GM23338 (cell line): ENCODE data around the gene NEK8. TPM values are rescaled to one million over a fixed set of nuclear protein-coding genes. Genes with fewer than 3 reads are reported as not detected.

ENCODE experiments used
- ATAC-seq: fragments of 200-7000 bp; cut with Tn5 transposase; 3 replicates; pipeline ENCODE4 v1.9.1; 2020
- DNase-seq: peaks from one replicate; pipeline ENCODE4 v3.0.0-alpha.2; 2015; ENCODE audit warnings: low spot score
- H2AFZ ChIP-seq: fragments of 200-600 bp; sonication (generic); 2 replicates; pipeline ENCODE4 v1.8.0; 2016; ENCODE audit warnings: antibody characterized with exemption, mild to moderate bottlenecking, moderate library complexity
- H3F3A ChIP-seq: fragments of 200-600 bp; sonication (generic); replicated peaks from 2 replicates; pipeline ENCODE4 v1.8.0; 2017; ENCODE audit warnings: antibody characterized with exemption, mixed run types, low read depth
- H3K27ac ChIP-seq: fragments of 200-600 bp; sonication (generic); 2 replicates; pipeline ENCODE4 v1.6.1; 2016; ENCODE audit warnings: low read depth
- H3K27me3 ChIP-seq: fragments of 200-600 bp; sonication (generic); 2 replicates; pipeline ENCODE4 v1.8.0; 2016; ENCODE audit warnings: mild to moderate bottlenecking, mixed run types, moderate library complexity; ENCODE audit not compliant: insufficient read depth
- H3K36me3 ChIP-seq: fragments of 200-600 bp; sonication (generic); 2 replicates; pipeline ENCODE4 v1.8.0; 2016; ENCODE audit warnings: mild to moderate bottlenecking; ENCODE audit not compliant: insufficient read depth
- H3K4me1 ChIP-seq: fragments of 200-600 bp; sonication (generic); 2 replicates; pipeline ENCODE4 v1.8.0; 2016; ENCODE audit warnings: mild to moderate bottlenecking, moderate library complexity; ENCODE audit not compliant: insufficient read depth
- H3K4me2 ChIP-seq: fragments of 200-600 bp; sonication (generic); 2 replicates; pipeline ENCODE4 v1.7.1; 2017; ENCODE audit warnings: mixed run types
- H3K4me3 ChIP-seq: fragments of 200-600 bp; sonication (generic); 2 replicates; pipeline ENCODE4 v1.6.1; 2016; ENCODE audit warnings: mixed run types
- H3K79me2 ChIP-seq: fragments of 200-600 bp; sonication (generic); replicated peaks from 2 replicates; pipeline ENCODE4 v1.8.0; 2017; ENCODE audit warnings: mild to moderate bottlenecking; ENCODE audit not compliant: insufficient read depth
- H3K9me2 ChIP-seq: fragments of 200-600 bp; sonication (generic); 2 replicates; pipeline ENCODE4 v1.8.0; 2017; ENCODE audit not compliant: insufficient read depth
- H4K20me1 ChIP-seq: fragments of 200-600 bp; sonication (generic); replicated peaks from 2 replicates; pipeline ENCODE4 v1.8.0; 2017; ENCODE audit warnings: mild to moderate bottlenecking; ENCODE audit not compliant: insufficient read depth
- H3K27ac Mint-ChIP-seq: 2 replicates; pipeline ENCODE4 v1.8.0; 2020; ENCODE audit warnings: inconsistent platforms, mild to moderate bottlenecking, moderate library complexity, mixed read lengths
- H3K27me3 Mint-ChIP-seq: 3 replicates; pipeline ENCODE4 v1.8.0; 2022; ENCODE audit warnings: low read depth, mild to moderate bottlenecking, moderate library complexity, mixed read lengths, inconsistent platforms; ENCODE audit not compliant: insufficient read depth, poor library complexity
- H3K36me3 Mint-ChIP-seq: 3 replicates; pipeline ENCODE4 v1.8.0; 2021; ENCODE audit warnings: low read depth, mild to moderate bottlenecking, inconsistent platforms, moderate library complexity, mixed read lengths
- H3K4me1 Mint-ChIP-seq: 3 replicates; pipeline ENCODE4 v1.8.0; 2020; ENCODE audit warnings: mild to moderate bottlenecking, inconsistent platforms, mixed read lengths
- H3K4me3 Mint-ChIP-seq: 3 replicates; pipeline ENCODE4 v1.8.0; 2021; ENCODE audit warnings: moderate library complexity, mild to moderate bottlenecking, inconsistent platforms, mixed read lengths
- H3K9me3 Mint-ChIP-seq: 3 replicates; pipeline ENCODE4 v1.8.0; 2020; ENCODE audit warnings: moderate library complexity, mild to moderate bottlenecking, inconsistent platforms, mixed read lengths
- ETS1 ChIP-seq: IDR thresholded peaks from 2 replicates; pipeline ENCODE4 v1.6.1; 2016; ENCODE audit warnings: antibody characterized with exemption
- EZH2 ChIP-seq: fragments of 200-600 bp; sonication (generic); IDR thresholded peaks from one replicate; pipeline ENCODE4 v1.8.0; 2017; ENCODE audit warnings: antibody characterized with exemption, mild to moderate bottlenecking, low read depth; ENCODE audit not compliant: unreplicated experiment
- EZH2phosphoT487 ChIP-seq: fragments of 200-600 bp; sonication (generic); IDR thresholded peaks from one replicate; pipeline ENCODE4 v1.8.1; 2018; ENCODE audit warnings: antibody characterized with exemption; ENCODE audit not compliant: unreplicated experiment
- POLR2AphosphoS5 ChIP-seq: IDR thresholded peaks from 2 replicates; pipeline ENCODE4 v1.6.1; 2016; ENCODE audit warnings: antibody characterized with exemption, low read depth
- REST ChIP-seq: IDR thresholded peaks from one replicate; pipeline ENCODE4 v1.6.1; 2018; ENCODE audit warnings: antibody characterized with exemption; ENCODE audit not compliant: unreplicated experiment
- STAT1 ChIP-seq: IDR thresholded peaks from one replicate; pipeline ENCODE4 v1.6.1; 2016; ENCODE audit warnings: antibody characterized with exemption; ENCODE audit not compliant: unreplicated experiment
- ZNF331 ChIP-seq: fragments of 250-450 bp; sonication (Bioruptor Pico); IDR thresholded peaks from 2 replicates; pipeline ENCODE4 v1.5.0; 2020; ENCODE audit warnings: low read depth, mild to moderate bottlenecking, moderate library complexity
- ZNF462 ChIP-seq: fragments of 250-450 bp; sonication (Bioruptor Pico); IDR thresholded peaks from 2 replicates; pipeline ENCODE4 v1.5.0; 2020; ENCODE audit warnings: mild to moderate bottlenecking, moderate library complexity
- polyA plus RNA-seq: library from polyadenylated mRNA; unstranded; fragments of >200 nt; fragmentation: Nextera tagmentation; extraction: Ambion mirVana; gene quantifications from 2 replicates; pipeline ENCODE4 v1.2.1, GENCODE V29; 2016
- total RNA-seq: library from RNA; depleted of rRNA; stranded (reverse); fragments of >200 nt; shearing (Covaris generic); gene quantifications from 2 replicates; pipeline ENCODE4 v1.2.3, GENCODE V29; 2014

Gene NEK8
- total and polyA plus RNA-seq, 2 experiments from 2014 or later: 10.0 to 14.9 TPM

- Histone ChIP-seq H3K4me3 (no peak overlapping the region), H3K4me1 (no peaks in the 10 kb centered on the region), H4K20me1 (no peaks in the 10 kb centered on the region; the same call in 1 of the 2 replicates), H3K27me3 (no peaks in the 10 kb centered on the region), H3K4me2 (no peak overlapping the region), H3F3A (no peaks in the 10 kb centered on the region), H2AFZ (no peak overlapping the region), H3K27ac (no peak overlapping the region), H3K9me2 (no peaks in the 10 kb centered on the region), H3K36me3 (no peaks in the 10 kb centered on the region), H3K79me2 (no peaks in the 10 kb centered on the region; the same call in 1 of the 2 replicates)
- no peak overlapping the region for H3K27ac Mint-ChIP-seq
- H3K9me3 Mint-ChIP-seq: no peaks in the 10 kb centered on the region; the same call in 1 of the 3 replicates
- peaks cover 2% of the 10 kb centered on the region for H3K4me1 Mint-ChIP-seq
- peaks cover 36% of the 10 kb centered on the region for H3K36me3 Mint-ChIP-seq
- no peak overlapping the region for H3K4me3 Mint-ChIP-seq
- peaks cover 7% of the 10 kb centered on the region for H3K27me3 Mint-ChIP-seq
- ATAC-seq: no peak
- no peak for DNase-seq
- TF ChIP-seq ZNF331 (CRISPR knock-in tag) (no peak), EZH2phosphoT487 (no peak), ZNF462 (no peak), POLR2AphosphoS5 (no peak), EZH2 (no peak), REST (no peak), ETS1 (no peak), STAT1 (no peak)
Measured at GRCh38 chr17:28734712-28735241, 6.2 kb downstream of the NEK8 start.
